Measurements from ENCODE around the gene CCSER2. TPM values are rescaled to one million over a fixed set of nuclear protein-coding genes. Genes with fewer than 3 reads are reported as not detected.

CCSER2 gene
- total and polyA plus RNA-seq, 8 donors, result 7.0 to 87.9 (median 27.1) TPM

DNA sequence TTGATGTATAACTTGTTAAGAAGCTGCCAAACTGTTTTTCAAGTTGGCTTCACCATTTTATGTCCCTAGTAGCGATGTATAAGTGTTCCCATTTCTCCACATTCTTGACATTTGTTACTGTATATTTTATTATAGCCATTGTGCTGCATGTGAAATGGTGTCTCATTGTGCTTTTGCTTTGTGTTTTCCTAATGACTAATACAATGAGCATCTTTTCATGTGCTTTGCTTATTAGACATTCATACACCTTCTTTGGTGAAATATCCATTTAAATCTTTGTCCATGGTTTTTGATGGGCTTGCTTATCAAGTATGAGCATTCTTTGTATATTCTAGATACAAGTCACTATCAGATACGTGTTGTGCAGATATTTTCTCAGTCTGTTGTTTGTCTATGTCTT, 203.0 kb downstream of the CCSER2 start:
- intact Hi-C loops (cut with DNase I; ENCODE audit: low total_unique reads), result no loop called here

DNA sequence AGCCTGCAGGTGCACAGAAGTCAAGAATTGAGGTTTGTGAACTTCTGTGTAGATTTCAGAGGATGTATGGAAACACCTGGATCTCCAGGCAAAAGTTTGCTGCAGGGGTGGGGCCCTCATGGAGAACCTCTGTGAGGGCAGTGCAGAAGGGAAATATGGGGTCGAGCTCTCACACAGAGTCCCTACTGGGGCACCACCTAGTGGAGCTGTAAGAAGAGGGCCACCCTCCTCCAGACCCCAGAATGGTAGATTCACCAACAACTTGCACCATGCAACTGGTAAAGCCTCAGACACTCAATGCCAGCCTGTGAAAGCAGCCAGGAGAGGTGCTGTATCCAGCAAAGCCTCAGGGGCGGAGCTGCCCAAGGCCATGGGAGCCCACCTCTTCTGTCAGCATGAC, 205.8 kb downstream of the CCSER2 start:
- no peak overlapping the region for H3K4me3 ChIP-seq
- DNase-seq, result no peak
- H3K4me1 ChIP-seq, result no peaks in the 10 kb centered on the region
- peaks cover 0 to 7% (median 0%) of the 10 kb centered on the region in 3 donors for H3K27me3 ChIP-seq
- H3K9me3 ChIP-seq, result no peaks in the 10 kb centered on the region
- no peak overlapping the region for H3K27ac ChIP-seq
- 62 to 70% (median 67%) methylated on average over 1 to 2 of the region's 2 CpGs for WGBS, 5 donors
- no peak for TF ChIP-seq EP300 (IDR thresholded peaks at IDR 0.05)
- TF ChIP-seq, protein P1, sequence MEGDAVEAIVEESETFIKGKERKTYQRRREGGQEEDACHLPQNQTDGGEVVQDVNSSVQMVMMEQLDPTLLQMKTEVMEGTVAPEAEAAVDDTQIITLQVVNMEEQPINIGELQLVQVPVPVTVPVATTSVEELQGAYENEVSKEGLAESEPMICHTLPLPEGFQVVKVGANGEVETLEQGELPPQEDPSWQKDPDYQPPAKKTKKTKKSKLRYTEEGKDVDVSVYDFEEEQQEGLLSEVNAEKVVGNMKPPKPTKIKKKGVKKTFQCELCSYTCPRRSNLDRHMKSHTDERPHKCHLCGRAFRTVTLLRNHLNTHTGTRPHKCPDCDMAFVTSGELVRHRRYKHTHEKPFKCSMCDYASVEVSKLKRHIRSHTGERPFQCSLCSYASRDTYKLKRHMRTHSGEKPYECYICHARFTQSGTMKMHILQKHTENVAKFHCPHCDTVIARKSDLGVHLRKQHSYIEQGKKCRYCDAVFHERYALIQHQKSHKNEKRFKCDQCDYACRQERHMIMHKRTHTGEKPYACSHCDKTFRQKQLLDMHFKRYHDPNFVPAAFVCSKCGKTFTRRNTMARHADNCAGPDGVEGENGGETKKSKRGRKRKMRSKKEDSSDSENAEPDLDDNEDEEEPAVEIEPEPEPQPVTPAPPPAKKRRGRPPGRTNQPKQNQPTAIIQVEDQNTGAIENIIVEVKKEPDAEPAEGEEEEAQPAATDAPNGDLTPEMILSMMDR (IDR thresholded peaks at IDR 0.05), result no peak
- no peak for TF ChIP-seq POLR2AphosphoS5 (IDR thresholded peaks at IDR 0.05)
- TF ChIP-seq POLR2A (IDR thresholded peaks at IDR 0.05), result no peak
- intact Hi-C loops (cut with DNase I; ENCODE audit: low total_unique reads), result no loop called here
- H3K36me3 ChIP-seq, result no peaks in the 10 kb centered on the region

More for the DNA sequence above, 203.0 kb downstream of the CCSER2 start:
- Histone ChIP-seq H3K4me1 (no peaks in the 10 kb centered on the region), H3K4me3 (no peak overlapping the region), H3K27me3 (no peaks in the 10 kb centered on the region), H3K36me3 (no peaks in the 10 kb centered on the region), H3K9me3 (no peaks in the 10 kb centered on the region), H3K27ac (no peak overlapping the region)
- no peak for DNase-seq
- 66 to 81% (median 74%) methylated on average over 2 of the region's 2 CpGs for WGBS, 5 donors
- no peak for TF ChIP-seq POLR2A (IDR thresholded peaks at IDR 0.05)
- no peak for TF ChIP-seq EP300 (IDR thresholded peaks at IDR 0.05)
- TF ChIP-seq POLR2AphosphoS5 (IDR thresholded peaks at IDR 0.05), result no peak

DNA sequence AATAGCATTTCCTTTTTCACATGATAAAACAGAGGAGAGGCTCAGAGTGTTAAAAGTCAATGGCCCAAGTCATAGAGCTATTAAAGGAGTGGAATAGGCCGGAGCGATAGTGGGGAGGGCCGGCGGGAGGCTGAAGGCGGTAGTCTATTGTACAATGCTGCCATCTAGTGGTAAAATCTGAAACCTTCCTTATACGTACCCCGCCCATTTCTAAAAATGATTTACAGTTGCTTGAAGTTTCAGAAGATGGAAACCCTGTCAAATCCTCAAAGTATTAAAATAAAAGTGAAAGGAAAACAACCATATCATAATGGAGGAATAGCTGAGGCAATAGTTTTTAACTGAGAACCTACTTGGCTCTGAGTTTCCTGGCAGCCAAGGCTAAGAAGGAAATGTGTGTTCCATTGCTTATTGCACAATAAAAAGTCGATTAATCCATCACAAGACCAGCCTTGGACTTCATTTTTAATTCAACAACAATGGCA, 209.1 kb downstream of the CCSER2 start:
- H3K27ac ChIP-seq, result no peak overlapping the region
- TF ChIP-seq, protein P1 (IDR thresholded peaks at IDR 0.05), result peak in 5 of 7 experiments; percentile 43 to 88 (median 82)
- no peak for TF ChIP-seq POLR2A (IDR thresholded peaks at IDR 0.05)
- 10 to 12% (median 10%) methylated on average over 8 of the region's 8 CpGs for WGBS, 5 donors

DNA sequence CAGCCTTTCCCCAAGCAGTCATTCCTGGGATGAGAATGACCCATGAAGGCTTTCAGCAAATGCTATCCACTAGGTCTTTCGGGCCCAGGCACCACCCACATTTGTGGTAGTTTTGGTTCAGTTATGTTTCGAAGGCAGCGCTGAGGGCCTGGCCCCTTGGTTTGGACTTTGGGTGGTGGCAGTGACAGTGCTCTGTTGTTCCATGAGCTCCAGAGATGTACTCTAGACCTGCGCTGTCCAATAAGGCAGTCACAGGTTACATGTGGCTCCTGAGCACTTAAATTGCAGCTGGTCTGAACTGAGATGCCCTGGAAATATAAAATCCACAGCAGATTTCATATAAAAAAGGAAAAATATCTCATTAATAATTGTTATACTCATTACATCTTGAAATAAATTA, 209.6 kb downstream of the CCSER2 start:
- Histone ChIP-seq H3K4me1 (peaks cover 6 to 13% (median 11%) of the 10 kb centered on the region in 4 donors), H3K27me3 (peaks cover 0 to 45% (median 0%) of the 10 kb centered on the region in 3 donors), H3K27ac (no peak overlapping the region), H3K4me3 (no peak overlapping the region), H3K9me3 (no peaks in the 10 kb centered on the region), H3K36me3 (no peaks in the 10 kb centered on the region)
- WGBS, 5 donors, result 80 to 93% (median 81%) methylated on average over 4 of the region's 4 CpGs
- no peak for DNase-seq
- intact Hi-C loops (cut with DNase I; ENCODE audit: low total_unique reads), result loop anchor here (5.0 kb wide), 2 partner anchors 166 to 276 kb away; no protein-coding TSS in a partner anchor
- TF ChIP-seq, protein P1 (IDR thresholded peaks at IDR 0.05), result no peak
- TF ChIP-seq EP300 (IDR thresholded peaks at IDR 0.05), result no peak

More for the DNA sequence above, 209.1 kb downstream of the CCSER2 start:
- no peaks in the 10 kb centered on the region for H3K9me3 ChIP-seq
- intact Hi-C loops (cut with DNase I; ENCODE audit: low total_unique reads), result loop anchor here (5.0 kb wide), 2 partner anchors 165 to 275 kb away; no protein-coding TSS in a partner anchor
- H3K27me3 ChIP-seq, result peaks cover 0 to 40% (median 0%) of the 10 kb centered on the region in 3 donors
- H3K36me3 ChIP-seq, result no peaks in the 10 kb centered on the region
- H3K4me3 ChIP-seq, result no peak overlapping the region
- DNase-seq, result peak; percentile 59 to 85
- peaks cover 6 to 13% (median 11%) of the 10 kb centered on the region in 4 donors for H3K4me1 ChIP-seq

DNA sequence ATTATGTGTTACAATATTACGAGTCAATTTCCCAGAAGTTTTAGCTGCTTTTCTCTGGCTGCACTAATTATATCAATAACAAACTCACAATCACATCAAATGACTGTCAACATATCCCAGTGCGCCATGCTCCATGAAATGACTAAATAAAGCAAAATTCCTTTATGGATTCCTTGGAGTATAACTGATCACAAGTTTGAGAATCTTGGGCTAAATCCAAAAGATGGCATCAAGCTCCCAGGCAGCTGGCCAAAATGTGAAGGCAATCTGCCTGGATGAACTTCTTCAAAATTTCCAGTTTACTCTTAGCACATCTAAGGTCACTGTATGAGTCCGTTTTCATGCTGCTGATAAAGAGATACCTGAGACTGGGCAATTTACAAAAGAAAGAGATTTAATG, 210.8 kb downstream of the CCSER2 start:
- Histone ChIP-seq H3K4me1 (peaks cover 6 to 13% (median 11%) of the 10 kb centered on the region in 4 donors), H3K36me3 (no peaks in the 10 kb centered on the region), H3K27me3 (peaks cover 0 to 45% (median 0%) of the 10 kb centered on the region in 3 donors), H3K4me3 (no peak overlapping the region), H3K9me3 (no peaks in the 10 kb centered on the region), H3K27ac (no peak overlapping the region)
- intact Hi-C loops (cut with DNase I; ENCODE audit: low total_unique reads), result loop anchor here (5.0 kb wide), 2 partner anchors 167 to 277 kb away; no protein-coding TSS in a partner anchor
- WGBS, 5 donors, result 65 to 73% (median 72%) methylated on average over 3 of the region's 3 CpGs
- DNase-seq, result no peak
- no peak for TF ChIP-seq EP300 (IDR thresholded peaks at IDR 0.05)
